GM19467 (cell line): ENCODE measurements around the gene ABI2.

ENCODE experiments used
- ATAC-seq: cut with Tn5 transposase; IDR thresholded peaks from one replicate; pipeline ENCODE4 v1.9.1; 2021; ENCODE audit warnings: mild to moderate bottlenecking, moderate library complexity; ENCODE audit not compliant: unreplicated experiment

Gene ABI2

DNA sequence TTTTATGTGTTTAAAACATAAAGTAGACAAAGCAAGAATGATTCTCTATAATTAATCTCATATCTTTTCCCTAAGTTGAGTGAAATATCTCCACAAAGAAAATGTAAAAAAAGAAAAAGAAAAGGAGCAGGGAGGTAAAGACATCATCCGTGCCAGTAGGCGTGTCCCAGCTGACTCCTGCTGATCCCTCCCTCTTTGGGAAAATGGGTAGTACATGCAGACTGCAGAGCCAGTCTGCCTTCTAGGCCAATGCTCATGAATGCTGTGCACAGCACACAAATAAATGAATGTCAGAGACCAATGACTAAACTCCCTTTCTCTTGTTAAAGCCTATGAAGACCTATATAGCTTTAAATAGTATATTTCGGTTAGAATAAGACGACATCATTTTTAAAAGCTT lies 142.2 kb downstream of the ABI2 start:
- no peak for ATAC-seq

- no peak for ATAC-seq
Observed at GRCh38 chr2:203471323-203471722, 143.1 kb downstream of the ABI2 start.

DNA sequence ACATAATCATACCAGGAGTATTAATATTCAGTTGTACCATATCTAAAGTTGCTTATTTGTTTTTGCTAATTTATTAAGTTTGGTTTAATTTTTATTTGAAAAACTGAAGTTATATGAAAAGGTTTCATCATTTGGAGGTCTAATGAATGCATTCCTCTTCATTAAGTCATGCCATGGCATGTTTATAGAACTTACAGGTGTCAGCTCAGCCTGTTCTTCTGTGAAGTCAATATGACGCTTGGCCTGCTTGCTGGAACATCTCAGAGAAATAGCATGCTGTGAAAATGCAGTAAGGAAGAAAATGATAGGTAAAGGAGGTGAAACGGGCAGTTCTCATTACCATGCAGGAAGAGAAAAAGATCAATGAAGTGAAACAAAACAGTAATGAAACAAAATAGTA lies 148.7 kb downstream of the ABI2 start:
- no peak for ATAC-seq

- ATAC-seq = no peak
Observed at GRCh38 chr2:203480623-203481022, 152.4 kb downstream of the ABI2 start.

DNA sequence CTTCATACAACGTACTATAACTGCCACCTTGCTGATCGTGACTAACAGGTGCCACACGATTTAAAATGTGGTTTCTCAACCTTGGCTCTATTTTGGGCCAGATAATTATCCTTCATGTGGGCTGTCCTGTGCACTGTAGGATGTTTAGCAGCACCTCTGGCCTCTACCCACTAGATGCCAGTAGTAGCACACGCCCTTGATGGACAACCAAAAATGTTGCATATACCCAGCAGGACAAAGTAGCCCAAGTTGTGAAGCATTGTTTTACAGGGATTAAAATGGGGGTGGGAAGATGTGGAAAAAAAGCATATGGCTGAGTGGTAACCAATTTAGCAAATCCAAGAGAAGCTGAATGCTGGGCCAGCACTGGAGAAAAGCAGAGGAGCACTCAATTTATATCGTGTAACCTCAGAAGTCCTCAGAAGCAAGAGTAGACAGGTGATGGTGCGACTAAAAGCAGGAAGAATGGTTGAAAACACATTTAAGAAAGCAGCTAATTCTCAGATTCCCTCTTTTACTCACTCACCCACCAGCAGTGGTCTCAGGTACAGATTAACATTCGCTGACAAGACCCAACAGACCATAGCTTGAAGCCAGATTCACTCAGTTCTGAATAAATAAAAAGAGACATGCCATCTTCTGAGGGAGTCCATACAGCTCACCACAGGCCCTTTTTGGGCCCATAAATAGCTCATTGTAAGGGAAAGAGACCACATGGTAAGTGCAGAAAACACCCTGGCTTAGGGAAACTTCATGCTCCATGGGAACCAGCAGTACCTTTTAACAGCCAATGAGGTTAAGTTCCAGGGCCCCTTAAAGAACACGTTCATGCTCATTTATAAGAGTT lies 156.3 kb downstream of the ABI2 start:
- ATAC-seq = no peak

DNA sequence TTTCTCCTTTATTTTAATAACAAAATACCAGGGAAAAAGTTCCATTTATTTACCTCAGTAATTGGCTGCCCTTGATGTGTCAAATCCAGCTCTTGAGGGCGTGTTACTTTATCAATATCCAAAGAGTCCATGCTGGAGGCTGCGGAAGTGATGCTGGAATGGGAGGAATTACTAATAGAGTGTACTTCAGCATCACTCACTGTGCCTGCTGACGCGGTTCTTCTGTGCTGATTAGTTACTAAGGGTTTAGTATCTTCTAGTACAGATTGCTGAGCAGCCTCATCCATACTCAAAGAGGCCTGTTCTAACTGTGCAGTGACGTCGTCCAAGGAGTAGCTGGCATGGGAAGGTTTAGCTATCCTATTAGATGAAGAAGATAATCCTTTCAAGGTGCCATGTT lies 161.3 kb downstream of the ABI2 start:
- no peak for ATAC-seq

GRCh38 chr2:203490391-203490790 lies 162.2 kb downstream of the ABI2 start:
- no peak for ATAC-seq

GRCh38 chr2:203492965-203493364 lies 164.8 kb downstream of the ABI2 start:
- no peak for ATAC-seq
